GOT3 (cell line): Measurements from ENCODE around the gene E2F1.

Experiments used
- DNase-seq: peaks from one replicate; lab custom pipeline; 2025; ENCODE audit warnings: mixed read lengths; lab: John Stamatoyannopoulos, UW

E2F1 gene

GRCh38 chr20:33687370-33687915 is 1.3 kb upstream of the E2F1 start:
- DNase-seq = no peak

DNA sequence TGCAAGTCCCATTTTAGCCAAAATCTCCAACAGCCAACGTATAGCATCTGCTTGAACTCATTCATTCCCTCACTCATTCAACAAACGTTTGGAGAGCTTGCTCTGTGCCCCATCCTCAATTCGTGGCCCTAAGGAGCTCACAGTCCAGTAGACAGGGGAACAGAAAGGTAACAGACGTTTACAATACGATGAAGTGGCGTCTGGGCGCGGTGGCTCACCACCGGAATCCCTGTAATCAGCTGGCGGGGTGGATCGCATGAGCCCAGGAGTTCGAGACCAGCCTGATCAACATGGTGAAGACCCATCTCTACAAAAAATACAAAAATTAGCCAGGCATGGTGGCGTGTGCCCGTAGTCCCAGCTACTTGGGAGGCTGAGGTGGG is 790 bp upstream of the E2F1 start:
- no peak for DNase-seq

DNA sequence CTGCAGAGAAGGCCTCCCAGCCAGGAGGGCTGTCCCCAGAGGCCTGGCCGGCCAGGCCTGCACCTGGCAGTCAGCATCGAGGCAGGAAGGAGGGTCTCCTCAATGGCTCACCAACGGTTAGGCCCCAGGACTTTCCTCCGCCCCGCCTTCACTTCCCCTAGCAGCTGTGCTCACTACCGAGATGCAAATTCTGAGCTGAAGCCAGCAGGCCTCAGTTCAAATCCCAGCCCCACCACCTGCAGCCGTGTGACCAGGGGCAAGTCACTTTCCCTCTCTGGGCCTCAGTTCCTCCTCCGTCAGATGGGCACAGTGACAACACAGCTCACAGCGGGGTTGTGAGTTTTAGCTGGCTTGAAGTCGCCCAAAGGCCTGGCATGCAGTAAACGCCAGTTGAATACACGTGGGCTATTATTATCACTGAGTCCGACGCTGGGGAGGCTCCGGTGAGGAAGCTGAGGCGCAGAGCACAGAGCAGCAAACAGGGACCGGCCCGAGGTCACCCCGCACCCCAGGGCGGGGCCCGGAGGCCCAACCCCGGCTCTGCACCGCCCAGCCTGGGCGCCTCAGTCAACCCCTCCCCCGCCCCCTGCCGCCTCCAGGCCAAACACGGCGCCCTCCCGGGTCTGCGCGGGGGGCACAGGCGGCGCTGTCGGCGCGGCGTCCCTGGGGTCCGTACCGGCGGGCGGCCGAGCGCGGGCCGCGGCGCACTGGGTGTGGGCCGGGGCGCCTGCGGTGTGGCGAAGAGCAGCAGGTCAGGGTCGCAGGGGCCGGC is 671 bp downstream of the E2F1 start:
- DNase-seq = no peak

DNA sequence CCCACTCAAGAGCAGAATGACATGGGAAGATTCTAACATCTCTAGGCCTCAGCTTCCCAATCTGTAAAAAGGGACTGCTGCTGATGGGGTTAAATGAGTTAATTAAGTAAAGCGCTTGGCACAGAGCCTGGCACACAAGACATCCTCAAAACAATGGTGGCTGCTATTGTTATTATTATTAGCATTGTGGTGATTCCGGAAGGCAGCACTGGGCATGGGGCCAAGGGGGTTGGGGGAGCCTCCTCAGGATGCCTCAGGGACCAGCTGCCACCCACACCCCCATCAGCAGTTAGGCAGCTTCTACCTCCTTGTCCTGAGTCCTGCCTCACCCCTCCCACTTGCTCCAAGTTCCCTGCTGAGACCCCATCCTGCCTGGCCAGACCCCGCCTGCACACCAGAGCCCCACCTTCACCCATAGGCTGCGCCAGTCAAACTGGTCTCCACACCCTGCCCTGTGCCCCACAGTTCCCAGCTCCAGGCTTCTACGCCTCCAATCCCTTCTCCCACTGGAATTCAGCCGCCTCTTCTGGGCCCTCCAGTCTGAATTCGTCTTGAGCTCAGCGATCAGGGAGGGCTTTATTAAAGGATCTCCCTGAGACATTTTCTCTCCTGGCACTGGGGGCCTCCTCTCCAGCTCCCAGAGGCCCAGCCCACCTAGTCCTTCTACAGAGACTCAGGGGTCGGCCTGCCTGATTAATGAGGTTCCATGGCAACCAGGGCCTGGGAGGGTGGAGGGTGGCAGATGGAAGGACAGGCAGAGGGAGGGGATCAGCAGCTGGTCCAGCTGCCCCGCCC is 1.5 kb downstream of the E2F1 start:
- no peak for DNase-seq

GRCh38 chr20:33681728-33682353 is 4.3 kb downstream of the E2F1 start:
- no peak for DNase-seq

DNA sequence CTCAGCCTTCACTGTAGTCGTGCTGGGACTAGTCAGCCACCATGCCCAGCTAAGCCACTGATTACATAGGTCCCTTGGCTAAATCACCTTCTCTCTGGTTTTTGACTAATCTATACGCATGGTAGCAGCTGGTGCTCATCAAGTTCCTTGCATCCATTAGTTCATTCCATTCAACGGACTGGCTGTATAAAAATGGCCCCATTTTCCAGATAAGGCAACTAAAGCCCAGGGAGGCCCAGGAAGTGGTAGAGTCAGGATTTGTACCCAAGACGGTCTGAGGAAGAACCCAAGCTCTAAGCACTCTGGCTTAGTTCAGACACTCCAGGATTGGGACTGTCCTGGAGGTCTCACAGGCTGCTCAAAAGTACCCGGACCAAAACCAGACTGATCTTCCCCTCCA is 4.9 kb downstream of the E2F1 start:
- no peak for DNase-seq

DNA sequence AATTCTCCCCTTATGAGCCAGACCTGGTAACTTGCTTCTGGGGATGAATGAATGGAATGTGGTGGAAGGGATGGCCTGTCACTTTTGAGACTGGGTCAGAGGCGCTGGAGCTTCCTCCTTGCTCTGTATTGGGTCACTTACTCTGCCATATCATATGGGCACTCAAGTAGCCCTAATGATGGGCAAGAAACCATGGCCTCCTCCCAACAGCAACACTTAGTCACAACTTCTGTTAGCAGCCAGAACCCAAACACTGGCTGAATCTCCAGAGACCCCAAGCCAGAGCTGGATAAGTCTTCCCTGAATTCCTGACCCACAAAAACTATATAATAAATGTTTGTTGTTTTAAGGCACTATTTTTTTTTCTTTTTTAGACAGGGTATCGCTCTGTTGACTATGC is 5.5 kb downstream of the E2F1 start:
- DNase-seq = no peak

GRCh38 chr20:33679758-33680485 is 6.3 kb downstream of the E2F1 start:
- DNase-seq = no peak

GRCh38 chr20:33677991-33678702 is 8.0 kb downstream of the E2F1 start:
- DNase-seq = no peak

- no peak for DNase-seq
Observed at GRCh38 chr20:33676652-33677645, 9.2 kb downstream of the E2F1 start.

DNA sequence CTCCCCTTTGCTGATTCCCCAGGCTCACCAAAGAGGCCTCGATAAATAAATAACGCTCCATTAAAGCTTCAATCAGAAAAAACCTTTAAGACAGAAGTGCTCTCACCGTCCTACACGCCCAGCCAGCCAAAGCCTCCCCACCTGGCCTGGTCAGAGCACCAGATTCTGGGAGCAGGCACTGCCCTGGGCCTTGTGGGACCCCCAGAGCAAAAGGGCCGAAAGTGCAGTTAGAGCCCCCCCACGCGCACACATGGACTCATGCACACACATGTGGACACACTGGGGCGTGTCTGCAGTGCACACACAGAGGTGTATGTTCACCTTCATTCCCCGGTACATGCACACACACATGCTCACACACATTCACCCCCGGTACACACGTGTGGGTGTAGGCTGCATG is 10.1 kb downstream of the E2F1 start:
- DNase-seq = no peak

GRCh38 chr20:33675136-33675959 is 10.8 kb downstream of the E2F1 start:
- DNase-seq = no peak

- DNase-seq = no peak
Observed at GRCh38 chr20:33674294-33675135, 11.7 kb downstream of the E2F1 start, which contains the start of gene NECAB3. NECAB3 (minus strand) TSS chr20:33674428; CDS start chr20:33674352, 76 bp downstream.

- DNase-seq = no peak
Observed at GRCh38 chr20:33673410-33674293, 12.5 kb downstream of the E2F1 start.

- no peak for DNase-seq
Observed at GRCh38 chr20:33673114-33673409, 13.1 kb downstream of the E2F1 start.

DNA sequence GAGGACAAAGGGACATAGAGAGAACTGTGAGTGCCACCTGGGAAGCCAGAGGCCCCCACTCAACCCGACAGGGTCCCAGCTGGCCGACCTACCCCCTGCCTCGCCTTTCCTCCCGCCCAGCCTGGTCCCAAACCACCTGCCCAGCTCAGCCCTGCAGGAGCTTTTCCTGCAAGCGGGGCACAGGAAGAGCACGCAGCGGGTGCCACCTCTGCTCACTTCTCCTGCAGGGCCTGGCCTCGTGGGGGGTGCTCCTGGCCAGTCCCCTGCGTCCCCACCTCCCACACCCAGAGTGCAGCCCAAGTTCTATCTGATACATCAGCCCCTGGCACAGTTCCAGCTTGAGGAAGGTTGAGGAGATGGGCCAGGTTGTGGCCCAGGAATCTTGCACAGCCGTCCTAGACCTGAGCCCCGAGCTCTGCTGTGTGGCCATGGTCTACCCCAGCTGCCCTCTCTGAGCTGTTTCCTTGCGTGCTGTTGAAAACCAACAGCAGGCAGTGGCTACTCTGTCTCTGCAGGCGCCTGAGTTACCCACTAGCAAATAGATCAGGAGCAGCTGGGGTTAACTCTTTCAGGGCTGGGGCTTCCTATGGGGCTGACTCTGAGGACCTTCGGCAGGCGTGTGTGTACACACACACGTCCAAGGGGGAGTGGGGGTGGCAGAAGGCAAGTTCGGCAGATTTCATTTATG is 13.6 kb downstream of the E2F1 start:
- DNase-seq = no peak
